CD14-positive monocyte (primary cell): ENCODE measurements around the gene COL20A1. TPM values are rescaled to one million over a fixed set of nuclear protein-coding genes. Genes with fewer than 3 reads are reported as not detected.

ENCODE experiments used
- DNase-seq, 3 donors: peaks; one replicate each; pipeline ENCODE4 v3.0.0-alpha.2; 2011 to 2022
- H2AFZ ChIP-seq: 2 replicates; pipeline ENCODE4 v1.6.0; 2012; ENCODE audit warnings: mild to moderate bottlenecking, low read depth, low read length, inconsistent platforms; ENCODE audit not compliant: insufficient read depth, poor library complexity, severe bottlenecking
- H3K27ac ChIP-seq, 2 donors: 1 replicate in 1 of 2; 2 replicates in 1 of 2; pipeline ENCODE4 v1.5.1; 2012 to 2013; ENCODE audit warnings: low read length in 2 of 2, control low read depth in 1 of 2, inconsistent platforms in 1 of 2, low read depth in 1 of 2, mild to moderate bottlenecking in 1 of 2
- H3K27me3 ChIP-seq, 2 donors: one replicate each; pipeline versions ENCODE4 v1.6.0 to v1.6.1; 2011 to 2013; ENCODE audit warnings: low read length in 2 of 2; ENCODE audit not compliant: control insufficient read depth in 2 of 2, insufficient read depth in 2 of 2
- H3K36me3 ChIP-seq, 2 donors: replicated peaks in 1 of 2; 1 replicate in 1 of 2; 2 replicates in 1 of 2; pipeline versions ENCODE4 v1.5.1 to v1.6.1; 2012 to 2013; ENCODE audit warnings: low read length in 2 of 2, control low read depth in 1 of 2, inconsistent platforms in 1 of 2, mild to moderate bottlenecking in 1 of 2; ENCODE audit not compliant: insufficient read depth in 2 of 2, control insufficient read depth in 1 of 2
- H3K4me1 ChIP-seq, 2 donors: 1 replicate in 1 of 2; 2 replicates in 1 of 2; pipeline versions ENCODE4 v1.5.1 to v1.6.1; 2012 to 2013; ENCODE audit warnings: low read length in 2 of 2, control low read depth in 1 of 2, inconsistent platforms in 1 of 2, mild to moderate bottlenecking in 1 of 2, moderate library complexity in 1 of 2; ENCODE audit not compliant: insufficient read depth in 2 of 2, control insufficient read depth in 1 of 2
- H3K4me2 ChIP-seq: replicated peaks from 2 replicates; pipeline ENCODE3; 2012; ENCODE audit warnings: low read length, moderate library complexity, mild to moderate bottlenecking; ENCODE audit not compliant: poor library complexity, severe bottlenecking; ENCODE audit errors: extremely low read depth
- H3K4me3 ChIP-seq, 3 experiments: fragments of 200-600 bp in 1 of 3; sonication (generic) in 1 of 3; replicated peaks in 1 of 3; 1 replicate in 2 of 3; 2 replicates in 1 of 3; pipeline ENCODE4 v1.5.1; 2011 to 2013; ENCODE audit warnings: low read length in 3 of 3, mild to moderate bottlenecking in 3 of 3, control low read depth in 2 of 3, low read depth in 2 of 3, inconsistent platforms in 1 of 3, moderate library complexity in 1 of 3
- H3K79me2 ChIP-seq: 2 replicates; pipeline ENCODE4 v1.6.0; 2012; ENCODE audit warnings: mild to moderate bottlenecking, control low read depth, inconsistent platforms, low read length, moderate library complexity; ENCODE audit not compliant: insufficient read depth
- H3K9ac ChIP-seq: 2 replicates; pipeline ENCODE4 v1.6.0; 2017; ENCODE audit warnings: low read length, mild to moderate bottlenecking; ENCODE audit not compliant: insufficient read depth, poor library complexity, severe bottlenecking
- H3K9me3 ChIP-seq, 2 donors: replicated peaks in 1 of 2; 1 replicate in 1 of 2; 2 replicates in 1 of 2; pipeline versions ENCODE4 v1.5.1 to v1.6.1; 2012 to 2013; ENCODE audit warnings: low read length in 2 of 2, control low read depth in 1 of 2; ENCODE audit not compliant: control insufficient read depth in 1 of 2, insufficient read depth in 1 of 2
- H4K20me1 ChIP-seq: 2 replicates; pipeline ENCODE4 v1.6.0; 2012; ENCODE audit warnings: mild to moderate bottlenecking, low read length, control low read depth, moderate library complexity; ENCODE audit not compliant: insufficient read depth
- H3K27ac Mint-ChIP-seq, 7 donors: one replicate each; pipeline ENCODE4 v1.8.0; 2020; ENCODE audit warnings: mild to moderate bottlenecking in 7 of 7, mixed read lengths in 7 of 7, moderate library complexity in 6 of 7, inconsistent platforms in 2 of 7
- H3K27me3 Mint-ChIP-seq, 3 donors: one replicate each; pipeline ENCODE4 v1.8.0; 2021 to 2022; ENCODE audit warnings: low read depth in 3 of 3, mild to moderate bottlenecking in 3 of 3, mixed read lengths in 3 of 3, moderate library complexity in 3 of 3, inconsistent platforms in 1 of 3
- H3K36me3 Mint-ChIP-seq, 2 donors: one replicate each; pipeline ENCODE4 v1.8.0; 2020; ENCODE audit warnings: mixed read lengths in 2 of 2, inconsistent platforms in 1 of 2, mild to moderate bottlenecking in 1 of 2
- H3K4me1 Mint-ChIP-seq: one replicate; pipeline ENCODE4 v1.8.0; 2020; ENCODE audit warnings: mild to moderate bottlenecking, mixed read lengths
- H3K4me3 Mint-ChIP-seq, 2 donors: one replicate each; pipeline ENCODE4 v1.8.0; 2020; ENCODE audit warnings: mild to moderate bottlenecking in 2 of 2, mixed read lengths in 2 of 2, moderate library complexity in 1 of 2
- H3K9me3 Mint-ChIP-seq, 7 donors: one replicate each; pipeline ENCODE4 v1.8.0; 2020 to 2022; ENCODE audit warnings: mixed read lengths in 7 of 7, mild to moderate bottlenecking in 6 of 7, moderate library complexity in 6 of 7, inconsistent platforms in 2 of 7
- WGBS: methylation state at CpG from one replicate; pipeline ENCODE4 v1.1.5; 2013; ENCODE audit warnings: missing lambda C conversion rate; ENCODE audit not compliant: insufficient coverage; 5-methylcytosine and 5-hydroxymethylcytosine counted together
- intact Hi-C, 2 donors: fragments of 100-400 bp; cut with micrococcal nuclease; formaldehyde crosslinking; loops; one replicate each; pipeline versions ENCODE4 v1.15.0 to v1.15.1; 2023
- polyA plus RNA-seq, 3 donors: library from polyadenylated mRNA; depleted of rRNA in 1 of 3; unstranded in 2 of 3; stranded (reverse) in 1 of 3; fragments of 300-500 nt in 2 of 3; fragments of >200 nt in 1 of 3; fragmentation: Illumina TruSeq in 2 of 3; gene quantifications; 1 replicate in 2 of 3; 2 replicates in 1 of 3; pipeline ENCODE4 v1.2.3, GENCODE V29; 2012 to 2021
- TF ChIP-seq, protein P1 (sequence below): fragments of 200-600 bp; IDR thresholded peaks from one replicate; pipeline ENCODE4 v1.8.0; 2022; ENCODE audit warnings: antibody characterized with exemption, mild to moderate bottlenecking

Gene COL20A1
- polyA plus RNA-seq, 3 donors = not detected

DNA sequence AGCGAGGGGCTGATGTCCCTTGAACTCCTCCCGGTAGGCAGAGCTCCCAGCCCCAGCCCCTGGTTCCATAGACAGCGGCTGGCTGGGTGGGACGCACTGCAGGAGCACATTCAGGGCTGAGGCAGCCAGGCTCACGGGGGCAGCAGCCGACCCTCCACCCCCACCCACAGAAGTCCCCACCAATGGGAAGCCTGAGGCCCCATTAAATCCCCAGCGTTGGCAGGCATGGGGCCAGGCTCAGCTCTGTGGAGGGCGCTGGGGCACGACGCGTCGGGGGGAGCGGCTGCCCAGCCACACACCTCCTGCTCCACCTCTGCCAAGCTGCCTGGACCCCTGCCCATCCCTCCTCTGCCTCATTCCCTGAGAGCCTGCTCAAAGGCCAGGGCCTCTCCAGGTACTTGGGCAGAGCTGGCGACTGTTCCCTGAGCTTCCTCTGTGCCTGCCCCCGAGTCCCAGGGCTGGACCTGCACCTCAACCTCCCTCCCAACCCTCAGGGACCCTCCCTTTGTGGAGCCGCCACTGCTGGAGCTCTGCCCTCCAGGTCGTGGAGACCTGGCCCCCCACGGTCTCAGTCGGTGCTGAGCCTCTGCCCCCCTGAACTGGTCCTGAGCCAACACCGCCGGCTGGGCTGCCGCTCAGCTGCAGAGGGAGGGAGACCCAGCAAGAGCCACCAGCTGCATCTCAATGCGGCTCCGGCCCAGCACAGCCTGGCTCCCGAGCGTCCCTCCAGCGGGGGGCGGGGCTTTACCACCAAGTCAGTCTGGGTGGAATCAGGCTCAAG is 59.0 kb downstream of the COL20A1 start:
- Mint-ChIP-seq H3K9me3 (peaks cover 5 to 23% (median 12%) of the 10 kb centered on the region in 7 donors), H3K4me1 (no peaks in the 10 kb centered on the region), H3K4me3 (no peak overlapping the region), H3K27me3 (peaks cover 0 to 3% (median 1%) of the 10 kb centered on the region in 3 donors), H3K27ac (no peak overlapping the region), H3K36me3 (no peaks in the 10 kb centered on the region)
- TF ChIP-seq, protein P1, sequence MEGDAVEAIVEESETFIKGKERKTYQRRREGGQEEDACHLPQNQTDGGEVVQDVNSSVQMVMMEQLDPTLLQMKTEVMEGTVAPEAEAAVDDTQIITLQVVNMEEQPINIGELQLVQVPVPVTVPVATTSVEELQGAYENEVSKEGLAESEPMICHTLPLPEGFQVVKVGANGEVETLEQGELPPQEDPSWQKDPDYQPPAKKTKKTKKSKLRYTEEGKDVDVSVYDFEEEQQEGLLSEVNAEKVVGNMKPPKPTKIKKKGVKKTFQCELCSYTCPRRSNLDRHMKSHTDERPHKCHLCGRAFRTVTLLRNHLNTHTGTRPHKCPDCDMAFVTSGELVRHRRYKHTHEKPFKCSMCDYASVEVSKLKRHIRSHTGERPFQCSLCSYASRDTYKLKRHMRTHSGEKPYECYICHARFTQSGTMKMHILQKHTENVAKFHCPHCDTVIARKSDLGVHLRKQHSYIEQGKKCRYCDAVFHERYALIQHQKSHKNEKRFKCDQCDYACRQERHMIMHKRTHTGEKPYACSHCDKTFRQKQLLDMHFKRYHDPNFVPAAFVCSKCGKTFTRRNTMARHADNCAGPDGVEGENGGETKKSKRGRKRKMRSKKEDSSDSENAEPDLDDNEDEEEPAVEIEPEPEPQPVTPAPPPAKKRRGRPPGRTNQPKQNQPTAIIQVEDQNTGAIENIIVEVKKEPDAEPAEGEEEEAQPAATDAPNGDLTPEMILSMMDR = no peak
- no peak overlapping the region for H2AFZ ChIP-seq
- H3K9me3 ChIP-seq = peaks cover 9 to 19% of the 10 kb centered on the region in 2 donors
- DNase-seq = no peak
- H3K4me3 ChIP-seq = no peak overlapping the region
- H3K4me1 ChIP-seq = no peaks in the 10 kb centered on the region
- no peaks in the 10 kb centered on the region for H3K79me2 ChIP-seq
- intact Hi-C loops = no loop called here
- no peaks in the 10 kb centered on the region for H3K36me3 ChIP-seq
- H3K27me3 ChIP-seq = no peaks in the 10 kb centered on the region
- no peaks in the 10 kb centered on the region for H4K20me1 ChIP-seq
- H3K4me2 ChIP-seq = no peak overlapping the region
- no peak overlapping the region for H3K27ac ChIP-seq
- no peak overlapping the region for H3K9ac ChIP-seq
- WGBS = 45% methylated on average over 27 of the region's 28 CpGs

- no peaks in the 10 kb centered on the region for H3K4me1 ChIP-seq
- no peaks in the 10 kb centered on the region for H3K79me2 ChIP-seq
- H3K27me3 ChIP-seq = no peaks in the 10 kb centered on the region
- WGBS = 58% methylated on average over 11 of the region's 12 CpGs
- H3K27me3 Mint-ChIP-seq = peaks cover 0 to 3% (median 1%) of the 10 kb centered on the region in 3 donors
- H3K9me3 Mint-ChIP-seq = peaks cover 5 to 23% (median 12%) of the 10 kb centered on the region in 7 donors
- TF ChIP-seq, protein P1 = no peak
- no peak overlapping the region for H2AFZ ChIP-seq
- intact Hi-C loops = no loop called here
- H3K9ac ChIP-seq = no peak overlapping the region
- H3K27ac ChIP-seq = no peak overlapping the region
- no peak overlapping the region for H3K27ac Mint-ChIP-seq
- no peak for DNase-seq
- H3K4me3 Mint-ChIP-seq = no peak overlapping the region
- H3K4me1 Mint-ChIP-seq = no peaks in the 10 kb centered on the region
- peaks cover 9 to 19% of the 10 kb centered on the region in 2 donors for H3K9me3 ChIP-seq
- no peak overlapping the region for H3K4me3 ChIP-seq
- no peaks in the 10 kb centered on the region for H4K20me1 ChIP-seq
- no peak overlapping the region for H3K4me2 ChIP-seq
- H3K36me3 ChIP-seq = no peaks in the 10 kb centered on the region
- H3K36me3 Mint-ChIP-seq = no peaks in the 10 kb centered on the region
These were observed 59.8 kb downstream of the COL20A1 start for GRCh38 chr20:63352811-63353221.
